ENCODE measurements around the gene SDK1.
"Not testable (repeated sequence)": the region's sequence is repeated elsewhere in the genome, so short reads cannot be mapped to it uniquely, and the experiment has no call there.

The SDK1 gene

GRCh38 chr7:4270941-4271715 lies 970.1 kb downstream of the SDK1 start:
- no peak for DNase-seq (ENCODE audit: low spot score)

GRCh38 chr7:4271716-4272015 lies 970.6 kb downstream of the SDK1 start:
- DNase-seq (ENCODE audit: low spot score), result no peak

- DNase-seq (ENCODE audit: low spot score), result no peak
These were observed 971.1 kb downstream of the SDK1 start for GRCh38 chr7:4272141-4272540.

- no peak for DNase-seq (ENCODE audit: low spot score)
These were observed 972.6 kb downstream of the SDK1 start for GRCh38 chr7:4273566-4274230.

GRCh38 chr7:4274286-4274685 lies 973.2 kb downstream of the SDK1 start:
- no peak for DNase-seq (ENCODE audit: low spot score)

GRCh38 chr7:4277936-4278335 lies 976.9 kb downstream of the SDK1 start:
- no peak for DNase-seq (ENCODE audit: low spot score)

- no peak for DNase-seq (ENCODE audit: low spot score)
These were observed 978.2 kb downstream of the SDK1 start for GRCh38 chr7:4279216-4279615.

GRCh38 chr7:4281231-4281993 lies 980.4 kb downstream of the SDK1 start:
- DNase-seq (ENCODE audit: low spot score), result no peak

- no peak for DNase-seq (ENCODE audit: low spot score)
These were observed 981.6 kb downstream of the SDK1 start for GRCh38 chr7:4282434-4283223.

- no peak for DNase-seq (ENCODE audit: low spot score)
These were observed 985.3 kb downstream of the SDK1 start for GRCh38 chr7:4286351-4286750.

- peak; percentile 14 for DNase-seq (ENCODE audit: low spot score)
These were observed 987.8 kb downstream of the SDK1 start for GRCh38 chr7:4288791-4289394.

GRCh38 chr7:4297165-4297917 lies 996.3 kb downstream of the SDK1 start:
- DNase-seq (ENCODE audit: low spot score), result no peak

GRCh38 chr7:4297918-4298219 lies 996.8 kb downstream of the SDK1 start:
- no peak for DNase-seq (ENCODE audit: low spot score)

GRCh38 chr7:4299431-4299830 lies 998.4 kb downstream of the SDK1 start:
- DNase-seq (ENCODE audit: low spot score), result no peak

- no peak for DNase-seq (ENCODE audit: low spot score)
These were observed 1001.3 kb downstream of the SDK1 start for GRCh38 chr7:4302203-4302905.

GRCh38 chr7:4307316-4308204 lies 1006.5 kb downstream of the SDK1 start:
- DNase-seq (ENCODE audit: low spot score), result no peak

- no peak for DNase-seq (ENCODE audit: low spot score)
These were observed 1007.1 kb downstream of the SDK1 start for GRCh38 chr7:4308205-4308590.

GRCh38 chr7:4313911-4314310 lies 1012.9 kb downstream of the SDK1 start:
- not testable (repeated sequence) for DNase-seq (ENCODE audit: low spot score)

- DNase-seq (ENCODE audit: low spot score), result not testable (repeated sequence)
These were observed 1013.3 kb downstream of the SDK1 start for GRCh38 chr7:4314316-4314715.

All from globus pallidus (tissue), 1 donor.